Activated T-helper 17 cell treated with anti-CD3 and anti-CD28 coated beads, Interleukin-2, amount 50 U/mL, for 72 hours (primary cell): ENCODE results near the gene SGMS1. TPM values are rescaled to one million over a fixed set of nuclear protein-coding genes. Genes with fewer than 3 reads are reported as not detected.

Experiments used
- ATAC-seq: fragments of 150-1000 bp; cut with Tn5 transposase; replicated peaks from 2 replicates; pipeline ENCODE4 v1.10.0; 2021; ENCODE audit warnings: mild to moderate bottlenecking, moderate library complexity
- H3K27ac Mint-ChIP-seq: one replicate; pipeline ENCODE4 v1.8.0; 2022; ENCODE audit warnings: mixed read lengths
- H3K27me3 Mint-ChIP-seq: one replicate; pipeline ENCODE4 v1.8.0; 2022; ENCODE audit warnings: mixed read lengths
- H3K36me3 Mint-ChIP-seq: one replicate; pipeline ENCODE4 v1.8.0; 2022; ENCODE audit warnings: low read depth, mild to moderate bottlenecking, mixed read lengths
- H3K4me1 Mint-ChIP-seq: one replicate; pipeline ENCODE4 v1.8.0; 2022; ENCODE audit warnings: mixed read lengths
- H3K4me3 Mint-ChIP-seq: one replicate; pipeline ENCODE4 v1.8.0; 2022; ENCODE audit warnings: mild to moderate bottlenecking, mixed read lengths
- H3K9me3 Mint-ChIP-seq: one replicate; pipeline ENCODE4 v1.8.0; 2022; ENCODE audit warnings: mixed read lengths
- total RNA-seq, 2 donors: library from RNA; stranded (reverse); gene quantifications; one replicate each; pipeline ENCODE4 v1.2.3, GENCODE V29; 2022

The SGMS1 gene
- total RNA-seq, 2 donors from 2014 or later: 13.4 to 22.4 TPM

- Mint-ChIP-seq H3K27me3 (no peaks in the 10 kb centered on the region), H3K27ac (no peak overlapping the region), H3K4me1 (peaks cover 10% of the 10 kb centered on the region), H3K4me3 (no peak overlapping the region), H3K36me3 (peaks cover 50% of the 10 kb centered on the region), H3K9me3 (no peaks in the 10 kb centered on the region)
- no peak for ATAC-seq
These were observed 37.6 kb downstream of the SGMS1 start for GRCh38 chr10:50585921-50586739.

DNA sequence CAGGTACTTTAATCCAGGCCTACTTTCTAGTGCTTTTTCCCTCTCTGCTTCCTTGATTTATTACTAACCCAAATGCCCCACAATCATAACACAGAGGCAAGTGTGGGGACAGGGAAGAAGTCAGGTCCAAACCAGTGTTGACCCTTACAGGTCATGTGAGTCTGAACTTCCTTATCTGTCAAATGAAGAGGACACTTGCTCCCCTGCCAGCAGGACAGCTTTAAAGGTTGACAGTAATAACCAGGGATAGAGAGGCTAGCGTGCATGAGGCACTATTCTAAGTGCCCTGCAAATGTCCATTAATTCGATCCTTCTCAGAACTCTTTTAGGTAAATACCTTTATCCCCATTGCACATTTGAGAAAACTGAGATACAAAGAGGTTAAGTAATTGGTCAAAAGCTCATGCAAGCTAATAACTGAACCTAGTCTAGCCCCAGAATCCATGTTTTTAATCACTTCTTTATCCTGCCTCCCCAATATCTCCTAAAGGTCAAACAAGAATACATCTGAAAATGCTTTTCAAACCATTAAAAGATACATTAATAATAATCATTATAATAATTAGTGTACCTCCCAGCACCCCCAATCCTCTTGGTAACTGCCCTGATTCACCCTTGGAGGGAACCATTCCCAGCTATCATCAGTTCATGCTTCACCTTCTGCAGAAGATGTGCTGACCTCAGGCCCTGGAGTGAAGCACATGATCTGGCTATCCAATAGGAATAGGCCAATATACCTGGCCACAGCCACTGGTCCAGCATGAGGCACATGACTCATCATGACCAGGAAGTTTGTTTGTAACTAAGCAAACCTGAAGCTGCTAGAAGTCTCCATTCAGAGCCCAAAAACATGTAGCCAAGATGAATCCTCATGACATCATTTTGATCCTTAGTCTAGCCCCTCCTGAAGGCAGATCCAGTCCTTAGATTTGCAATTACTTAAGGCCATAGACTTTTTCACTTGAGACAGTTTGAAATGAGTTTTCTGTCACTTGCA lies 40.7 kb downstream of the SGMS1 start:
- no peak overlapping the region for H3K4me3 Mint-ChIP-seq
- H3K27ac Mint-ChIP-seq: no peak overlapping the region
- no peaks in the 10 kb centered on the region for H3K27me3 Mint-ChIP-seq
- peaks cover 20% of the 10 kb centered on the region for H3K4me1 Mint-ChIP-seq
- peaks cover 29% of the 10 kb centered on the region for H3K36me3 Mint-ChIP-seq
- no peaks in the 10 kb centered on the region for H3K9me3 Mint-ChIP-seq
- ATAC-seq: peak; percentile 45

DNA sequence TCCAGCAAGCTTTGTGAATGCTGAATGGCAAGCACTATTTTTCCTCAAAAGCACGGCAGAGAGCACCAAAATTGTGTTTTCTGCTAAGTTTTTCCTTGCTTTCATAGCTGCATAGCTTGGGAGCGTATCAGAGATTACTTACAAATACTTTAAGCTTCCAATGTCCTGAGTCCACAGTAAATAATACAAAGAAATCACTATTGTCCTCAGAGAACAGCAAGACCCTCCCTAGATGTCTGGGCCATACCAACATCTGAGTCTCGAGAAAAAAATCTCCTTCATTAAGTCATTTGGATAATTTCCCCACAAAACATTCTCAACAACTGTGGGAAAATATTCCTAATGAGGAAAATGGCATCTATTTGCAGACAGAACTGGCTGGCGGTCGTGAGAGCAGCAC lies 41.7 kb downstream of the SGMS1 start:
- Mint-ChIP-seq H3K36me3 (peaks cover 18% of the 10 kb centered on the region), H3K4me1 (peaks cover 21% of the 10 kb centered on the region), H3K4me3 (no peak overlapping the region), H3K27ac (no peak overlapping the region), H3K9me3 (no peaks in the 10 kb centered on the region), H3K27me3 (no peaks in the 10 kb centered on the region)
- ATAC-seq: no peak

DNA sequence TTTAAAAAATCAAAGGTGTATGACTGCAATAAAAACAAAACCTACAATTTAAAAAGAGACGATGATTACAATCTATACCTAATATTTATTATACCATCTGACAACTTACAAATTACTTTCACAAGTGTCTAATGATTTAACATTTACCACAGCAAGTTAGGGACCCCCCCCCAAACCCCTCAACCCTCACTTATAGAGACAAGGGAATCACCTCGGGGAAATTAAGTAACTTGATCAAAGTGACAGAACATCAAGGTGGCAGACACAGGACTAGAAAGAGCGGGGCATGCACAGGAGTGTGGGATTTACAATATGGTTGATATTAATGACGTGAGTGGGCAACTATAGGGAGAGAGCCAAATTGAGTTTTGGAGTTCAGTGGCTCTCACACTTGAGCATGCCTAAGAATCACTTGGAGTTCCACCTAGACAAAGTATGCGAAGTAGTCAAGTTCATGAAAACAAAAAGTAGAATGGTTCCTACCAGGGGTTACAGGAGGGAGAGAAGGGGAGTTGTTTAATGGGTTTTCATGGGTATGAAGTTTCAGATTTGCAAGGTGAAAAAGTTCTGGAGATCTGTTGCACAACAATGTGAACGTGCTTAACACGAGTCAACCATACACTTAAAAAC lies 43.4 kb downstream of the SGMS1 start:
- H3K36me3 Mint-ChIP-seq: peaks cover 8% of the 10 kb centered on the region
- H3K4me3 Mint-ChIP-seq: no peak overlapping the region
- H3K4me1 Mint-ChIP-seq: peaks cover 28% of the 10 kb centered on the region
- H3K27me3 Mint-ChIP-seq: no peaks in the 10 kb centered on the region
- no peaks in the 10 kb centered on the region for H3K9me3 Mint-ChIP-seq
- peak overlapping the region; percentile 9 for H3K27ac Mint-ChIP-seq
- ATAC-seq: no peak

- H3K27me3 Mint-ChIP-seq: no peaks in the 10 kb centered on the region
- H3K36me3 Mint-ChIP-seq: peaks cover 8% of the 10 kb centered on the region
- no peak overlapping the region for H3K4me3 Mint-ChIP-seq
- peaks cover 28% of the 10 kb centered on the region for H3K4me1 Mint-ChIP-seq
- H3K27ac Mint-ChIP-seq: peak overlapping the region; percentile 9
- ATAC-seq: no peak
- H3K9me3 Mint-ChIP-seq: no peaks in the 10 kb centered on the region
These were observed 44.1 kb downstream of the SGMS1 start for GRCh38 chr10:50579491-50580261.

DNA sequence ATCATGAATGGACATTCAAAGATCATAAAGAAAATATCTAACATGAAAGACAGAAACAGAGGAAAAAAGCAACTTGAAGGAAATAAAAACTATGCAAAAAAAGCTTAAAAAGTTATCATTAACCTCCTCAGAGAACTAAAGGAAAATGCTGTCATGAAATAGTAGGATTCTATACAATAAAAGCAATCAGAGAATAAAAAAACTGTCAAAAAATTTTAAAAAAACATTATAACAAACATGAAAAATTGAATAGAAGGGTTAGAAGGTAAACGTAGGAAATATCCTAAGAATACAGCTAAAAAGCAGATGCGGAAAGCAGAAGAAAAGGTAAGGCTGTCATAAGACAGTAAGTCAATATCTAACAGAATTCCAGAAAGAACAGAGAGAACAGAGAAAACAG lies 44.8 kb downstream of the SGMS1 start:
- no peak for ATAC-seq
- H3K4me1 Mint-ChIP-seq: peaks cover 28% of the 10 kb centered on the region
- H3K4me3 Mint-ChIP-seq: no peak overlapping the region
- H3K27ac Mint-ChIP-seq: no peak overlapping the region
- H3K27me3 Mint-ChIP-seq: no peaks in the 10 kb centered on the region
- peaks cover 6% of the 10 kb centered on the region for H3K36me3 Mint-ChIP-seq
- H3K9me3 Mint-ChIP-seq: no peaks in the 10 kb centered on the region

DNA sequence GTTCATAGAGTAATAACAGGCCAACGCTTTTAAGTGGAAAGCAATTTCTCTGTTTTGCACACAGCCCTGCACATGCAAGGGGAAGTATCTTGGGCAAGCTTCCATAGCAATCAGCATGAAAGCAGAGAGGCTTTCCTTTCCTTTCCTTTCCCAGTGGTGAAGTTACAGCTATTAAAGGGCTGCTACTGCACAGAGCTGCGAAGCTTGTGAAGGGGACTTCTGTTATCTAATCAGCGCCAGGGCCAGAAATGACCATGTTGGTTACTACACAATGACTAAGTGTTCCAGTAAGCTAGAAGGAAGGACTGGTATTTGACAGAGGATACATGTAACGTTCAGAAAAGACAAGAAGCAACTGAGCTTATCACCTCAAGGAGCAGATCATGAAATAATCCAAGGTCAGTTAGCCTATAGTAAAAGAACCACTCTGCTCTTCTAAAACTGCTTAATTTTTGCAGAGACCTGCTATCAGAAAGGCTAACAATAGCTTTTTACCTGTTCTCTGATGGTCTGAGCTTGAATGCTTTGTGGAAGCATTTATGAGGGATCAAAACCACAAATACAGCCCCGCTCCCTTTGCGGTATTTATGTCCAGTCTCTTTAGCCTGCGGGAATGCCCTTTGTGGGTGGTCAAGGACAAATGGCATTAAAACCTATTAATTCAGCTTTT lies 45.9 kb downstream of the SGMS1 start:
- H3K27ac Mint-ChIP-seq: no peak overlapping the region
- H3K36me3 Mint-ChIP-seq: no peaks in the 10 kb centered on the region
- no peak overlapping the region for H3K4me3 Mint-ChIP-seq
- no peaks in the 10 kb centered on the region for H3K27me3 Mint-ChIP-seq
- ATAC-seq: peak; percentile 67
- no peaks in the 10 kb centered on the region for H3K9me3 Mint-ChIP-seq
- peaks cover 32% of the 10 kb centered on the region for H3K4me1 Mint-ChIP-seq

GRCh38 chr10:50577010-50577409 lies 46.7 kb downstream of the SGMS1 start:
- no peaks in the 10 kb centered on the region for H3K9me3 Mint-ChIP-seq
- no peak for ATAC-seq
- no peaks in the 10 kb centered on the region for H3K27me3 Mint-ChIP-seq
- no peak overlapping the region for H3K4me3 Mint-ChIP-seq
- H3K27ac Mint-ChIP-seq: peak overlapping the region; percentile 10
- H3K4me1 Mint-ChIP-seq: peaks cover 34% of the 10 kb centered on the region
- no peaks in the 10 kb centered on the region for H3K36me3 Mint-ChIP-seq

DNA sequence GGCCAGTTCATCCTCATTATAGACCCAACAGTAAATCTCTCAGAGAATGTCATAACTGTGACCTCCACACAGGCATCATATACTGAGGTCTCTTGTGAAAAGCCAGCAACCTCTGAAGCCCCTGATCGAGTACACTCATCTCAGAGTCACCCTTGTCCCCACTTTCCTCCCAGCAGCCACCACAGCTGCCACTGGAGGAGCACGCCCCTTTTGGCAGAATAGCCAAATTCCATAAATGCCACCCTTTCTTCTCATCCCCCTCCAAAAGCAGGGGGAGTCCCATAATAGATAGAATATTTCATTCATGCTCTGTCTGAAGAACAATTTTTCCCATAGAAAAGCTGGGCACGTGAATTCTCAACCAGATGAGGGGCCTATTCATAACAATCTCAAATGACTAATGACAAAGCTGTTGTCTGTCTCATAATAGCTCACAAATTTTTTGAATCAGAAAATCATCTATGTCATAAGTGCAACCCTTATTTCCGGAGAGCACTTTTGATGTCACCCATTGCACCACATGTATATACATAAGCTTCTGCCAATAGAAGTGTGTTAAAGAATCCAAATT lies 47.4 kb downstream of the SGMS1 start:
- Mint-ChIP-seq H3K9me3 (no peaks in the 10 kb centered on the region), H3K4me3 (no peak overlapping the region), H3K4me1 (peaks cover 34% of the 10 kb centered on the region), H3K36me3 (no peaks in the 10 kb centered on the region), H3K27ac (no peak overlapping the region), H3K27me3 (no peaks in the 10 kb centered on the region)
- peak; percentile 58 for ATAC-seq

- no peak for ATAC-seq
- no peaks in the 10 kb centered on the region for H3K9me3 Mint-ChIP-seq
- H3K36me3 Mint-ChIP-seq: no peaks in the 10 kb centered on the region
- no peaks in the 10 kb centered on the region for H3K27me3 Mint-ChIP-seq
- H3K4me3 Mint-ChIP-seq: no peak overlapping the region
- no peak overlapping the region for H3K27ac Mint-ChIP-seq
- H3K4me1 Mint-ChIP-seq: peaks cover 33% of the 10 kb centered on the region
These were observed 48.1 kb downstream of the SGMS1 start for GRCh38 chr10:50575477-50576244.

GRCh38 chr10:50574931-50575330 lies 48.8 kb downstream of the SGMS1 start:
- Mint-ChIP-seq H3K36me3 (no peaks in the 10 kb centered on the region), H3K27ac (no peak overlapping the region), H3K4me1 (peaks cover 29% of the 10 kb centered on the region), H3K4me3 (no peak overlapping the region), H3K9me3 (no peaks in the 10 kb centered on the region), H3K27me3 (no peaks in the 10 kb centered on the region)
- ATAC-seq: no peak

- H3K9me3 Mint-ChIP-seq: no peaks in the 10 kb centered on the region
- no peak overlapping the region for H3K27ac Mint-ChIP-seq
- H3K27me3 Mint-ChIP-seq: no peaks in the 10 kb centered on the region
- peaks cover 24% of the 10 kb centered on the region for H3K4me1 Mint-ChIP-seq
- H3K36me3 Mint-ChIP-seq: no peaks in the 10 kb centered on the region
- ATAC-seq: peak; percentile 3
- no peak overlapping the region for H3K4me3 Mint-ChIP-seq
These were observed 49.5 kb downstream of the SGMS1 start for GRCh38 chr10:50574305-50574704.
